Mucosa of rectum (tissue), 2 donors: ENCODE measurements around the gene MALL.
"Not testable (repeated sequence)": the region's sequence is repeated elsewhere in the genome, so short reads cannot be mapped to it uniquely, and the experiment has no call there.

Experiments used
- H3K27ac ChIP-seq, 2 donors: one replicate each; pipeline ENCODE4 v1.7.0; 2013; ENCODE audit warnings: inconsistent platforms in 2 of 2, low read depth in 2 of 2, low read length in 2 of 2
- H3K27me3 ChIP-seq, 2 donors: one replicate each; pipeline ENCODE4 v1.7.0; 2013; ENCODE audit warnings: low read length in 2 of 2; ENCODE audit not compliant: control insufficient read depth in 2 of 2, insufficient read depth in 2 of 2
- H3K36me3 ChIP-seq, 2 donors: one replicate each; pipeline ENCODE4 v1.7.0; 2013; ENCODE audit warnings: low read length in 2 of 2; ENCODE audit not compliant: control insufficient read depth in 2 of 2, insufficient read depth in 2 of 2
- H3K4me1 ChIP-seq, 2 donors: one replicate each; pipeline ENCODE4 v1.7.0; 2013; ENCODE audit warnings: low read length in 2 of 2, mild to moderate bottlenecking in 1 of 2; ENCODE audit not compliant: control insufficient read depth in 2 of 2, insufficient read depth in 2 of 2
- H3K4me3 ChIP-seq, 2 donors: one replicate each; pipeline ENCODE4 v1.7.0; 2013; ENCODE audit warnings: low read length in 2 of 2
- H3K9ac ChIP-seq, 2 donors: one replicate each; pipeline ENCODE4 v1.7.0; 2013; ENCODE audit warnings: low read length in 2 of 2, low read depth in 1 of 2, mild to moderate bottlenecking in 1 of 2
- H3K9me3 ChIP-seq, 2 donors: one replicate each; pipeline ENCODE4 v1.7.0; 2013; ENCODE audit warnings: low read length in 2 of 2; ENCODE audit not compliant: control insufficient read depth in 2 of 2
- donor health status: healthy.
- donor health status: Normal muscosa, but diverticular disease.

MALL gene

DNA sequence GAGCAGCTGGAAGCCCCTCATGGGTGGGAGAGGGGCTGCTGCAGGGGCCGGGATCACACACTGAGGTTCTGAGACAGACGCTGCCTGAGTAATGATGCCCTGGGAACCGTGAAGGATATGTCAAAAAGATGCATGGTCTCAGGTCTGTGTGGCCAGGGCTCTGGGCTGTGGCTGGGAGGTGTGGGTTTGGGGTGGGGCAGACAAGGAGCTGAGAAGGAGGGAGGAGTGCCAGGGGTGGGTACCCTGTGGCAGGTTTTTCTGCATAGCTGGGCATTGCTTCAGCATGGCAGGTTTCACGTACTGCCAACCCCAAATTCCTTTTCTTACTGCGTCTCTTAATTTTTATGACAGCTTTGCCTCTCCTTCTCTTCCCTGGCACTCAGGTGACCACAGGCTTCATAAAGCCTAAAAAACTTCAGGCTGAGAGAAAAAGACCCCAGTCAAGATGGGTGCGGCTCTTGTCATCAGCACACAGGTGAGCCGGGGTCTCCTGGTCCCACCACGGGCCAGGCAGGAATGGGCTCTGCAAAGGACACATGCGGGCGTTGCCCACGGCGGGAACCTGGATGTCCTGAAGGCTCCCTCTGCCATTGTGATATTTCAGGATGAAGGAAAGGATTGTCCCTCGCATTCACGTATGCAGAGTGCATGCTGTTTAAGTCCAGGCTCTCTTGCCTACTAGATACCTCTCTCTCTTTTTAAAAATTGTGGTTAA lies 18.0 kb downstream of the MALL start:
- no peak overlapping the region for H3K4me3 ChIP-seq
- H3K9ac ChIP-seq, result no peak overlapping the region
- H3K9me3 ChIP-seq, result no peaks in the 10 kb centered on the region
- peaks cover 19 to 23% of the 10 kb centered on the region in 2 donors for H3K4me1 ChIP-seq
- no peaks in the 10 kb centered on the region for H3K36me3 ChIP-seq
- H3K27ac ChIP-seq, result no peak overlapping the region
- no peaks in the 10 kb centered on the region for H3K27me3 ChIP-seq

DNA sequence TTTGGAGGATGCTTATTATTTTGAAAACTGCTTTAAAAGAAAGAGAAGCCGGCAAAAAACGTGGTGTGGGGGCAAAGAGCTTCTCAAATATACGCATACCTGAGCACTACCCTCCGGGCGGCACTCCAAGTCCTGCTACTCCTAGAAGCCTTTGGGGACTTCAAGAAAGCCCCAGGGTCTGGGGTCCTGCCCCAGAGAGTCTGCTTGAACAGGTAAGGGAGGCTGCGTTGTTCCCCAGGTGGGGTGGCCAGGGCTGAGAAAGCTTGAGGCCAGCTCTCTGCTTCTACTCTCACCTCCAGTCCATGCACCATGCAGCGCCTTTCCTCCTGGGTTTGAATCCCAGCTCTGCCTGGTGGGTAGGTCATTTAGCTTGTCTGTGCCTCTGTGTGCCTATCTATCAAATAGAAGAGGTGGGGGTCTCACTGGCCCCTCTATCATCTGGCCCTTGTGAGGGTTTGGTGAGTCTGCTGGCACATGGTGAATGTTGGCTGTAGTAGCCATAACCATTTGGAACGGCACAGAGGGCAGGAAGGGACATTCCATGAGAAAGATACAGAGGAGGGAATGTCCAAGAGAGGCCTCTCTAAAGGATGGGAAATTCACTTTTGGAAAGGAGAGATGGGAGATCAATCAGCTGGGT lies 19.5 kb downstream of the MALL start:
- H3K27ac ChIP-seq, result no peak overlapping the region
- no peaks in the 10 kb centered on the region for H3K27me3 ChIP-seq

DNA sequence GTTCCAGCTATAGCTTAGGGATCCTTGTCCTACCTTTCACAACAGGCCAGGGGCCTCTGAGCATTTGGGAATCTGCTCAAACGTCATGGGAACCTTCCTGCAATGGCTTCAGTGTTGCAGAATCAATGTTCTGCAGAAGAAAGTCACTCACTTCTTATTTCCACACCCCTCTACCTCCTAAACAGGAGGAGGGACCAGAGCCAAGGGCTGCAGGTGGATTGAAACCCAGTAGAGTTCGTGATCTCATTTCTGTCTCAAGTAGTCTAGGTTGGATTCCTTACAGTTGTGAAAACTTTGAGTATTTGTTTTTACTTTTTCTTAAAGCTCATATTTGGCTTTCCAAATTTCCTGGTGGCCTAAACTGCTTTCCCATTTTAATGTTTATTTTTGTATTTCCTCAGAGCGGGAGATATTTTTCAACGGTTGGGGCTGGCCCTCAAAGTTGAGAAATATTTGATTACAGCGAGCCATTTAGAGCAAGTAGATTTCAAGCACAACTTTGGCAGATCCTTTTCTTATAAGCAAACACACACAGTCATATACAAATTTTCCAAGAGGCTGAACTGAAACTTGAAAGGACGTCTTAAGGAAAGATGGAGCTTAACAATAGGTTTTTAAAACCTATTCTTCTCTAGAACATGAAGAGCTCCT lies 20.6 kb downstream of the MALL start:
- H3K4me1 ChIP-seq, H3K36me3 ChIP-seq, H3K9ac ChIP-seq, H3K27ac ChIP-seq, H3K27me3 ChIP-seq, H3K9me3 ChIP-seq, H3K4me3 ChIP-seq: not testable (repeated sequence)

More for the DNA sequence above, 19.5 kb downstream of the MALL start:
- Histone ChIP-seq H3K9me3 (no peaks in the 10 kb centered on the region), H3K9ac (no peak overlapping the region), H3K4me1 (peaks cover 8 to 9% of the 10 kb centered on the region in 2 donors), H3K4me3 (no peak overlapping the region), H3K36me3 (no peaks in the 10 kb centered on the region)

DNA sequence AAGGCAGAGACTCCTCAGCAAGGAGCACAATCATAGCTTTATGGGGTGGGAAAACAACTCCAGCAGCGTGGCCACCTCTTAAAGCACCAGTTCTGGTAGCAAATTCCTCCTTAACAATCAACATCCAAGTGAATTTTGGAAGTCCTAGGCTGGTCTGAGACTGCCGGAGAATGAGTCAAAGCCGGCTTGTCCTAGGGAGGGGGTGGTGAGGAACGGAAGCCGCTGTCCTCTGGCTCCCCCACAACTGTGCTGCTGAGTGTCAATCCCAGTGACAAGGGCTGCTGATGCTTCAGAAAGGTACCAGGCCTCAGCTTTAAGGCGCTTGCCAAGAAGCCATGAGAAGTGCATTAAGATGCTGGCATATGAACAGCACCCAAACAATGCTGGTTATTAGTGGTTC lies 21.7 kb downstream of the MALL start:
- not testable (repeated sequence) for H3K9ac ChIP-seq, H3K27ac ChIP-seq, H3K9me3 ChIP-seq

DNA sequence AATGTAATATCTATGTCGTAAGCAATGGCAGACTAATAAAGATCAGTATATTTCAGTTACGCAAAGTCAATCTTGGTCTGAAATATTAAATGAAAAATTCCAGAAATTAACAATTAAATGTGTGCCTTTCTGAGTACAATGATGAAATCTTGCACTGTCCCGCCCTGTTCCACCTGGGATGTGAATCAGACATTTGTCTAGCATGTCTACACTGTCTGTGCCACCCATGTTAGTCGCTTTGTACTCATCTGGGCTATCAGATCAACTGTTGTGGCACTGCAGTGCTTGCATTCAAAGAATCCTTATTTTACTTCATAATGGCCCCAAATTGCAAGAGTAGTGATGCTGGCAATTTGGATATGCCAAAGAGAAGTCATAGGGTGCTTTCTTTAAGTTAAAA lies 25.5 kb downstream of the MALL start:
- H3K36me3 ChIP-seq, H3K27me3 ChIP-seq, H3K9ac ChIP-seq, H3K4me3 ChIP-seq, H3K9me3 ChIP-seq, H3K4me1 ChIP-seq, H3K27ac ChIP-seq: not testable (repeated sequence)

More for the DNA sequence above, 21.7 kb downstream of the MALL start:
- H3K27me3 ChIP-seq, H3K4me3 ChIP-seq, H3K4me1 ChIP-seq, H3K36me3 ChIP-seq: not testable (repeated sequence)

DNA sequence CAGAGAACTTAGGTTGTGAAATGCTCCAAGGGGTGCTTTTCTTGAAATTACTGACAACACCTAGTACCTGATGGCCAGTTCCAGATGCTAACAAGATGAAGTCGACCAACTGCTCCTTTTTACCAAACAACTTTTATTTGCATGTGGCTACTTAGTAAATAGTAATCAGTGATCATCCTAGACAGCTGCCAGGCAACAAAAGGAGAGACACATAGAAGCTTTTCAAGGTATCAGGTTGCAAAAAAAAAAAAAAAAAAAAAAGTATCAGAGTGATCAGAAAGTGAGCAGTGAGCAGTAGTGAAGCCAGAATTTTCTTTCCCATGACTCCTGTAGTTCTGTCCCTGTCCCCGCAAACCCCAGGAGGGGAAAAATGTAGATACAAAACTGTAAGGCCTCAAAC lies 31.9 kb downstream of the MALL start:
- H3K36me3 ChIP-seq, H3K27ac ChIP-seq, H3K4me3 ChIP-seq, H3K9me3 ChIP-seq, H3K4me1 ChIP-seq, H3K9ac ChIP-seq, H3K27me3 ChIP-seq: not testable (repeated sequence)

DNA sequence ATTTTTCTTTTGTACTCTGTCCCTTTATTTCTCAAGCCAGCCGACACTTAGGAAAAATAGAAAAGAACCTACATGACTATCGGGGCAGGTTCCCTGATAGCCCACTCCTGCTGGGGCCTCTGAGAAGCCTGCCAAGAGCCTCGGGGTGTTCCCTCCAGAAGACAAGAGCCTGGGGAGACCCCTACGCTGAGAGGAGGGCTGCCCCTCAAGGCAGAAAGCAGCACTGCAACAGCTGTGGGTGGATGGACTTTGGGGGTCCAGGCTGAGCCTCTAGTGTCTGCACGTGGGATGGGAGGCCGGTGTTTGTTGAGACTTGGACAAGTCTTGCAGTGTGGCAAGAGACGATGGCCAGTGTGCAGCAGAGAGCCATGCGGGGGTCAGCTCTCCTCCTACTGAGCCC lies 32.5 kb downstream of the MALL start:
- H3K9me3 ChIP-seq, H3K4me1 ChIP-seq, H3K27me3 ChIP-seq, H3K4me3 ChIP-seq, H3K36me3 ChIP-seq, H3K9ac ChIP-seq, H3K27ac ChIP-seq: not testable (repeated sequence)

DNA sequence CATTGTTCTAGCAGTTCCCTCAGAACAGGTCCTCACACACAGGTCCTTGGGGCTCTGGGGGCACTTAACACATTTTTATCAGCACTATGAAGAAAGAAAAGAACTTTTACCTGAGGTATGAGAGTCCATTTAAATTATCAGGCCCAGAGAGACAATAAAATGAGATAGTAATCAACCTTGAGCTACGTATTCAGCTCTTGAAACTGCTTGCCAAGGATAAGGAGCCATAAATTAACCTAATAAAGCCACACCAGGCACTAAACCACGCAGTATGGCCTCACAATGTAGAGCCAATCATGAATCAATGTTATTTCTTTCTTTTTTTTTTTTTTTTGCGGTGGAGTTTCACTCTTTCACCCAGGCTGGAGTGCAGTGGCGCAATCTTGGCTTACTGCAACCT lies 37.5 kb downstream of the MALL start:
- H3K27me3 ChIP-seq, H3K27ac ChIP-seq, H3K4me1 ChIP-seq, H3K4me3 ChIP-seq, H3K9me3 ChIP-seq, H3K36me3 ChIP-seq, H3K9ac ChIP-seq: not testable (repeated sequence)

DNA sequence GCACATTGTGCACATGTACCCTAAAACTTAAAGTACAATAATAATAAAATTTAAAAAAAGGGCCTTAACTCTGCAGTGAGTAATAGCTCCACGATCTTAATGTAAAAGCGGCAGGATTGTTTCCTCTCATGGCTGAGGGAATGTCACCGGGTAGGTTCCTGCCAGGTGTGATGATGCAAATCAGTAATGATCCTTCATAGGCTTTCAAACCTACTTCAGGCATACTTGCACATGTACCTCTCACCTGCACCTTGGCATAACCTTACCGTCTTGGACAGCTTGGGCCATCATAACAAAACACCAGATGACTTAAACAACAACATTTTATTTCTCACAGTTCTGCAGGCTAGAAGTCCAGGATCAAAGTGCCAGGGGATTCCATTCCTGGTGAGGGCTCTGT lies 39.7 kb downstream of the MALL start:
- not testable (repeated sequence) for H3K9ac ChIP-seq, H3K4me3 ChIP-seq, H3K27ac ChIP-seq, H3K27me3 ChIP-seq, H3K9me3 ChIP-seq, H3K36me3 ChIP-seq, H3K4me1 ChIP-seq

DNA sequence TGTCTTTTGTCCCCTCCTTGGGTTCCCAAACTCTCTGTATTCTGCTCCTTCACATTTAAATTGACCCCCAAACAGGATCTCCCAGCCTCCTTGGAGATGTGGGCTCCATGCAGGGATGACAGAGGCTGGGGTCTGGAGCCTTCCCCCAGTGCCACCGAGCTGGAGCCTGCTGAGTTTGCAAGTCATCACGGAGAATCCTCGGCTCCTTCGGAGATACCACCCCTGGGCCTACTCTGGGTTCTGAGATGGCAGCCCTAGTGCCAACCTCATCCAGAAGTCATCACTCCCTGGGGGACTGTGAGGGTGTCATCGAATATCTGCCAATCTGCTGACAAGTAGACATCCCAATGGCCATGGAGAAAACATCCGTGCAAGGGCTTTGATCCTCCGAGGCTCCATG lies 45.8 kb downstream of the MALL start:
- H3K4me3 ChIP-seq, H3K27ac ChIP-seq, H3K4me1 ChIP-seq, H3K9ac ChIP-seq, H3K9me3 ChIP-seq, H3K27me3 ChIP-seq, H3K36me3 ChIP-seq: not testable (repeated sequence)
